NCI-H187 treated with DMSO at 0.1 percent for 48 hours (cell line): ENCODE measurements around the gene GRK4.

Experiments
- DNase-seq: peaks from one replicate; lab custom pipeline; 2025; lab: John Stamatoyannopoulos, UW

Gene GRK4

GRCh38 chr4:3013839-3014350 is 50.5 kb downstream of the GRK4 start:
- no peak for DNase-seq

- no peak for DNase-seq
Measured at GRCh38 chr4:3016961-3017360, 53.6 kb downstream of the GRK4 start.

- no peak for DNase-seq
Measured at GRCh38 chr4:3017504-3017903, 54.1 kb downstream of the GRK4 start.

DNA sequence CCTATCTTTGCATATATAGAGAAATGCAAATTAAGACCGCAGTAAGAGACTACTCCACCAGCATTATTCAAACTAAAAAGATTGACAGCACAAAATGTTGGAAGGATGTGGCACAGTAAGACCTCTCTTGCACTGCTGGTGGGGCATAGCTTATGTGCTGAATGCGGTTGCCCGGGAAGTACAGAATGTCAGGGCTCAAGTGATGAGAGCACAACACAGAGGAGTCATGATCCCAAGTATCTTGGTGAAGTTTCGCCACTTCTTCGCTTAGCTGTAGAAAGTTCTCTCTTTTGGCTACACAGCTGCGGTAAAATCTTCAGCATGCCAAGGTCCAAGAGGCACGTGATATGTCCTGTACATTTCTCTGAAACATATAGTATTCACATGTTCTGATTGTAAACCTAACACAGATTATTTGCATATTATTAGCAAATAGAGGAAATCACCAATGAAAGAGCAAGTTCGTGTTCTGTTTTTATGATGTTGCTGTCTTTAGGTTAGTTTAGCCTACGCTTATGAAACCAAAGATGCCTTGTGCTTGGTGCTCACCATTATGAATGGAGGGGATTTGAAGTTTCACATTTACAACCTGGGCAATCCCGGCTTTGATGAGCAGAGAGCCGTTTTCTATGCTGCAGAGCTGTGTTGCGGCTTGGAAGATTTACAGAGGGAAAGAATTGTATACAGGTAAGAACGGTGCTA is 55.9 kb downstream of the GRK4 start:
- DNase-seq: no peak

DNA sequence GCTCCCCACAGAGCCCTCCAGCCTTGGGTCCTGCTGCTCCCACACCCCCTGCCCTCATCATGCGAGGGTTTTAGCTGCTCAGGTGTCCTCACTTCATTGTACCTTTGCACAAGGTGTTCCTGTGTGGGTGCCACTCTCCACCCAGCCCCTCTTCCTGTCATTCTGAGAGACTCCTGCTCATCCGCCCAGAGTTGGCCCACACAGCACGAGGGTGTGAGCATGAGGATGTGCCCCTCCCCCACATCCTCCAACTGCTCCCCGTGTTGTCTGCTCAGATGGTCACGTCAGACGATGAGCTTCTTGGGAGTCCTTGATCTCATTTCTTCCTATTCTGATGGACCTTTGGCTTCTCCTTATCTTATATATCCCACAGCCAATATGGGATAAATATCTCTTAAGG is 57.8 kb downstream of the GRK4 start:
- no peak for DNase-seq

DNA sequence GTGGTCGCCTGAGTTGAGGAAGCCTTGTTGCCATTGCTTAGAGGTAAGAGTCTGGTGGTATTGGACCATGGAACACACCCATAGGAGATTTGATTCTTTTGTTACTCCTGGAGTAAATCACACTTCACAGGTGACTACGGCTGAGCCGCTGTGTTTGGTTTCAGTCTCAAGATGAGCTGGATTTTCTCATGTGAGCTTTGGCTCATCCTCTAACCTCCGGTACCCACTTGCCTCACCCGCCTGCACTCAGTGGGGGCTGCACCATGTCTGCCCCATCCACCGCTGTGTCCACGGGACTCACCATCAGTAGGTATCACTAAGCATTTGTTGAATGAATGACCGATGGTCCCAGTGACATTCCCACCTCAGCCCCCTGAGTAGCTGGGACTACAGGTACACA is 58.3 kb downstream of the GRK4 start:
- no peak for DNase-seq

GRCh38 chr4:3022112-3022511 is 58.7 kb downstream of the GRK4 start:
- DNase-seq: no peak

- DNase-seq: no peak
Measured at GRCh38 chr4:3022651-3023050, 59.3 kb downstream of the GRK4 start.

- DNase-seq: no peak
Measured at GRCh38 chr4:3025881-3026280, 62.5 kb downstream of the GRK4 start.

DNA sequence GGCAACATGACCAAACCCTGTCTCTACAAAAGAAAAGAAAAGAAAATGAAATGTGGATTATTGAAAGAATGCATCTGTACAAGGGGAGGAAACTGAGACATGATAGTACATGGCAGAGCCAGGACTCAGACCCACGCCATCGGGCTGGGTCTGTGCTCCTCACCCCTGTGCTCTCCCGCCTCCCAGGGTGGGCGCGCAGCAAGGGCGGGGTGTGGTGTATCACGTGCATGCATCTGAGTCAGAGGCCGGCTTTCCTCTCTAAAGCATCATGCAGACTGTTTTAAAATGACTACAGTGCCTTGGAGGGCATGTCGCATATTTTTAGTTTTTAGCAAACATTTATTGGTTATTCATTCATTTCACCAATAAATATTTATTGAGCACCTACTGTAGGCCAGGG is 63.2 kb downstream of the GRK4 start:
- DNase-seq: no peak

- no peak for DNase-seq
Measured at GRCh38 chr4:3029464-3029863, 66.1 kb downstream of the GRK4 start.

- DNase-seq: no peak
Measured at GRCh38 chr4:3030566-3031356, 67.4 kb downstream of the GRK4 start.

DNA sequence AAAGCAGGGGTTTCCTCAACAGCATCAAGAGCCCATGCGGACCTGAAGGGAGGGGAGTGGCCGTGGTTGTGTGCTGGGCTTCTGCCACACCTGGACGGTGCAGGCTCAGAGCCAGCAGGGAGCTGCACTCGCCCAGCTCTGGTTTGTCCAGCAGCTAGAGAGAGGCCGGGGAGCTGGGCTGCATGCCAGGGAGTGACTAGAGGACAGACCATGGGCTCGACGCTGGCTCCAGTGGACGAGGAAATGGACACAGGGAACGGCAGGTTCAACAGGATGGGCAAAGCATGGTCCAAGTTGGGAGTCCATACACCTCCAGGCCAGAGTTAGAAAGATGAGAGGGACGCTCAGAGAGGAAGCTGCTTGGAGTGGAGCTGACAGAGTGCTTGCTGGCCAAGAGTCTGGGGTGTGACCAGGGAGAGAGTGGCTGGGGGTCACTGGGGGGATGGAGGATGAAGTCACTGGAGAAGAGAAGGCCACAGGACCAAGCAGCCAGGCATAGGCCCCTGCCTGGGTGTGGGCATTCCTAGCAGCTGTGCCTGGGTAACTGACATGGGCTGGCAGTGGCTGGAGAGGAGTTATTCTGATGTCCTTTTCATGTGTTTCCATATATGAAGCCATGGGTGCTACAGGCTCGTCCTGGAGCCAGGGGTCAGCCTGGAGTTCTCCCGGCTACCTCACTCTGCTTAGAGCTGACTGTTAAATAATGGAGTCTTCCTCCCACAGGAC is 68.1 kb downstream of the GRK4 start:
- DNase-seq: no peak

GRCh38 chr4:3034231-3034630 is 70.9 kb downstream of the GRK4 start:
- no peak for DNase-seq

DNA sequence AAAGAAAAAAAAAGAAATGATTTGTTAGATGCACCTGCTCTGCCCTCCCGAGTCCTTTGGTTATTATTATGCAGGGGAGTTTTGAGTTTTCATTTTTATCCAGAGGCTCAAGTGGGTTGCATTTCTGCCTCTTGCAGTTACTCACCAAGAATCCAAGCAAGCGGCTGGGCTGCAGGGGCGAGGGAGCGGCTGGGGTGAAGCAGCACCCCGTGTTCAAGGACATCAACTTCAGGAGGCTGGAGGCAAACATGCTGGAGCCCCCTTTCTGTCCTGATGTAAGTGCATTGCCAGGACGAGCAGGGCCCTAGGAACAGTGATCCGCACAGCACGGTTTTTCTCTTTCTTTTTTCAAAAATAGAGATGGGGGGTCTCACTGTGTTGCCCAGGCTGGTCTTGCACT is 71.9 kb downstream of the GRK4 start:
- no peak for DNase-seq

DNA sequence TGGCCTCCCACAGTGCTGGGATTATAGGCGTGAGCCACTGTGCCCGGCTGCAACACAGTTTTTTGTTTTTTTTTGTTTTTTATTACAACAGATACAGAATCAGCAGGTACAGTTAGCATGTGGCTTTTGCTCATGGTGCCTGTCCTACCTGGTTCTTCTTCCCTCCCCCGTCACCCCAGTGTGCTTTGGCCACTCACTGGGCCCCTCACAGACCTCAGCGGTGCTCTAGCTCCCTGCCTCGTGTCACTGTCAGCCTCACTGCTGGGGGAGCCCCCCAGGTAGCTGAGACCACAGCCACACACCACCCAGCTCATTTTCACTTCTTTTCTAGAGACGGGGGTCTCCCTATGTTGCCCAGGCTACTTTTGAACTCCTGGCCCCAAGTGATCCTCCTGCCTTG is 72.3 kb downstream of the GRK4 start:
- no peak for DNase-seq

- DNase-seq: no peak
Measured at GRCh38 chr4:3036131-3036952, 73.0 kb downstream of the GRK4 start.

GRCh38 chr4:3037957-3038461 is 74.6 kb downstream of the GRK4 start:
- no peak for DNase-seq

- no peak for DNase-seq
Measured at GRCh38 chr4:3039706-3040366, 76.5 kb downstream of the GRK4 start.

- no peak for DNase-seq
Measured at GRCh38 chr4:3040452-3041191, 77.3 kb downstream of the GRK4 start.
